Activated CD4-positive, alpha-beta T cell treated with anti-CD3 and anti-CD28 coated beads, Interleukin-2, amount 10 ng/mL, durations not matched to agents 24 days and 14 days (primary cell): ENCODE data around the gene GHR. TPM values are rescaled to one million over a fixed set of nuclear protein-coding genes. Genes with fewer than 3 reads are reported as not detected.
A peak's percentile ranks its signal among the peaks of the same experiment; 100 is the strongest.
"Not testable (repeated sequence)": the region's sequence is repeated elsewhere in the genome, so short reads cannot be mapped to it uniquely, and the experiment has no call there.

ENCODE experiments used
- DNase-seq: peaks from one replicate; pipeline ENCODE4 v3.0.0; 2022
- H3K27ac Mint-ChIP-seq: one replicate; pipeline ENCODE4 v1.8.0; 2022; ENCODE audit warnings: mild to moderate bottlenecking, mixed read lengths
- H3K27me3 Mint-ChIP-seq: one replicate; pipeline ENCODE4 v1.8.0; 2022; ENCODE audit warnings: mixed read lengths
- H3K36me3 Mint-ChIP-seq: one replicate; pipeline ENCODE4 v1.8.0; 2022; ENCODE audit warnings: low read depth, mild to moderate bottlenecking, mixed read lengths
- H3K4me1 Mint-ChIP-seq: one replicate; pipeline ENCODE4 v1.8.0; 2021; ENCODE audit warnings: mixed read lengths
- H3K4me3 Mint-ChIP-seq: one replicate; pipeline ENCODE4 v1.8.0; 2022; ENCODE audit warnings: mild to moderate bottlenecking, moderate library complexity, mixed read lengths
- H3K9me3 Mint-ChIP-seq: one replicate; pipeline ENCODE4 v1.8.0; 2021; ENCODE audit warnings: mixed read lengths
- intact Hi-C: fragments of 100-400 bp; cut with micrococcal nuclease; formaldehyde crosslinking; loops from one replicate; pipeline ENCODE4 v1.15.1; 2023
- total RNA-seq: library from RNA; stranded (reverse); gene quantifications from 2 replicates; pipeline ENCODE4 v1.2.3, GENCODE V29; 2022

The GHR gene
- total RNA-seq, 1 donor from 2014 or later, result not detected

DNA sequence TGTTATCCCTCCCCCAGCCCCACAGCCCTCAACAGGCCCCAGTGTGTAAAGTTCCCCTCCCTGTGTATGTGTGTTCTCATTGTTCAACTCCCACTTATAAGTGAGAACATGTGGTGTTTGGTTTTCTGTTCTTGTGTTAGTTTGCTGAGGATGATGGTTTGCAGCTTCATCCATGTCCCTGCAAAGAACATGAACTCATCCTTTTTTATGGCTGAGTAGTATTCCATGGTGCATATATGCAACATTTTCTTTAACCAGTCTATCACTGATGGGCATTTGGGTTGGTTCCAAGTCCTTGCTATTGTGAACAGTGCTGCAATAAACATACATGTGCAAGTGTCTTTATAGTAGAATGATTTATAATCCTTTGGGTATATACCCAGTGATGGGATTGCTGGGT is 261.8 kb downstream of the GHR start:
- intact Hi-C loops, result not testable (repeated sequence)

DNA sequence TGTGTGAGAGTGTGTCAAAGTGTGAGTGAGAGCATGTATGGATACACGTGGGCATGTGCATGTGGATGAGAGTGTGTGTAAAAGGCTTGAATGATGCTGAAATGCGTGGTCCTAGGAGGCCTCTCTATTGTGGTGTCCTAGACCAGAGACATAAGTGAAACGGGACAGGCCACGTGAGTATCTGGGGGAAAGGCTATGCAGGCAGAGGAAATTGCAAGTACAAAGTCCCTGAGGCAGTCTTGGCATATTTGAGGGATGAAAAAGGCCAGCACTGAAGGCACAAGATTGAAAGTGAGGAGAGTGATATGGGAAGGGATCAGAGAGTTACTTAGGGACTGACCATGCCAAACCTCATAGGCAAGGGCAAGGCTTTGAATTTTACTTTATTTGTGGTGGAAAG is 266.2 kb downstream of the GHR start:
- Mint-ChIP-seq H3K27ac (no peak overlapping the region), H3K27me3 (peaks cover 4% of the 10 kb centered on the region), H3K36me3 (no peaks in the 10 kb centered on the region), H3K4me1 (no peaks in the 10 kb centered on the region), H3K4me3 (no peak overlapping the region), H3K9me3 (peaks cover 3% of the 10 kb centered on the region)
- intact Hi-C loops, result no loop called here
- DNase-seq, result no peak

More for the DNA sequence above, 261.8 kb downstream of the GHR start:
- not testable (repeated sequence) for DNase-seq, H3K4me1 Mint-ChIP-seq, H3K9me3 Mint-ChIP-seq, H3K4me3 Mint-ChIP-seq, H3K27me3 Mint-ChIP-seq, H3K36me3 Mint-ChIP-seq, H3K27ac Mint-ChIP-seq

DNA sequence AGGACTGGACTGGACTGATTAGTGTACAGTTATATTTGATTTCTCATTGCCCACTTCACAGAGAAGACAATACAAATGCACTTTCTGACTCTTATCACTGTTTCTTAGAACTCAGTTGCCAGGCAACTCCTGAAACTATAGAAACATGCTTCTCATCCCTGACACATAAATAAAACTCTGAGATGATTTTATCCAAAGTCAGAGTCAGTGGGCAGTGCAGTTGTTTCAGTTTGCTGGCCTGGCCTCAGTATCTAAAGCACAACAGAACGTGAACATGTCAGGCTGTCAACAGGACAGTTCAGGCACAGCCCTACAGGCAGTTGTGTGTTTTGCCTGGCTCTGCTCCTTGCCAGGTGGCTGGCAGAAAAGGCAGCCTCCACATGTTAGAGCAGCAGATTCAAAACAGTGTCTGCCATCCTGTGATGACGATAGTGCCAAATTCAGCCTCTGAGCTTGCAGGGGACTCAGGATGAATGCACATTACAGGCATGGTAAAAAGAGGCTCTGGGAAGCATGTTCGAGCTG is 268.2 kb downstream of the GHR start:
- intact Hi-C loops, result no loop called here
- Mint-ChIP-seq H3K4me3 (no peak overlapping the region), H3K36me3 (no peaks in the 10 kb centered on the region), H3K27ac (no peak overlapping the region), H3K27me3 (peaks cover 4% of the 10 kb centered on the region), H3K9me3 (peaks cover 3% of the 10 kb centered on the region), H3K4me1 (no peaks in the 10 kb centered on the region)
- no peak for DNase-seq

DNA sequence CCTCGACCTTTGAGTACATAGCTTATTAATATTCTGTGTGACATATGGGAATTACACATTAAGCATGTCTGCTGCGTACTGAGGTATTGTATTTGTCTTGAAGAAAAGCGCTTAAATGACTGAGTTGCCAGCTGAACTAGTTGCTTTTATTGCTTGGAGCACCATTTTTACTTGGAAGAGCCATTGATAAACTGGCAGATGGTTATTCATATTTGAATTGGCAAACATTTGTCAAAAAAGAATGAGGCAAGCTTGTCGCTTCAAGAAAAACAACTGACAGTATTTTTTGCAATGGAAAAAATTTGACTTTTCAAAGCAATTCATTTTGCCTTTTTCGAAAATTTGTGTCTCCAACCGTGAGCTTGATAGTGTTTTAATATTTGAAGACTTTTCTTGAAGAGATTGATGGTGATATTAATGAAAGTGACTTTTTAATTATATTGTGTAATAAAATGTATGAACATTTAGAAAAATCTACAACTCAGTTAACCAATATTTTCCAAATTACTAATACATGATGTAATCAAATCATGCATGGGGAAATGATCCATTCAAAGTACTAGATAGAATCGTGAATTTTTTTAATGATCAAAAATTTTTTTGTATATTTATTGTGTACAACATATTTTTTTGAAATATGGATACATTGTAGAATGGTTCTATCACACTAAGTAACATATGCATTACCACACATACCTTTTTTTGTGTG is 278.3 kb downstream of the GHR start:
- intact Hi-C loops, result no loop called here
- no peak for DNase-seq
- H3K9me3 Mint-ChIP-seq, result no peaks in the 10 kb centered on the region
- no peaks in the 10 kb centered on the region for H3K36me3 Mint-ChIP-seq
- peaks cover 10% of the 10 kb centered on the region for H3K27me3 Mint-ChIP-seq
- H3K4me3 Mint-ChIP-seq, result no peak overlapping the region
- H3K4me1 Mint-ChIP-seq, result no peaks in the 10 kb centered on the region
- H3K27ac Mint-ChIP-seq, result no peak overlapping the region

DNA sequence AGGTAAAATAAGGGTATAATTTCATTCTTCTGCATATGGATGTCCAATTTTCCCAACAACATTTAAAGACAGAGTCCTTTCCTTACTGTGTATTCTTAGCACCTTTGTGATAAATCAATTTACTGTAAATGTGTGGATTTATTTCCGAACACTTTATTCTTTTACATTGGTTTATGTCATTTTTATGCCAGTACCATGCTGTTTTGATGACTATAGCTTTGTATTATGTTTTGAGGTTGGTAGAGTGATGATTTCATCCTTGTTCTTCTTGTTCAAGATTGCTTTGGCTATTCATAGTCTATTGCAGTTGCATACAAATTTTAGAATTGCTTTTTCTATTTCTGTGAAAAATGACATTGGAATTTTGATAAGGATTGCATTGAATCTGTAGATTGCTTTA is 280.0 kb downstream of the GHR start:
- no peaks in the 10 kb centered on the region for H3K4me1 Mint-ChIP-seq
- peaks cover 12% of the 10 kb centered on the region for H3K27me3 Mint-ChIP-seq
- intact Hi-C loops, result no loop called here
- no peak overlapping the region for H3K27ac Mint-ChIP-seq
- DNase-seq, result no peak
- H3K4me3 Mint-ChIP-seq, result no peak overlapping the region
- no peaks in the 10 kb centered on the region for H3K9me3 Mint-ChIP-seq
- no peaks in the 10 kb centered on the region for H3K36me3 Mint-ChIP-seq

DNA sequence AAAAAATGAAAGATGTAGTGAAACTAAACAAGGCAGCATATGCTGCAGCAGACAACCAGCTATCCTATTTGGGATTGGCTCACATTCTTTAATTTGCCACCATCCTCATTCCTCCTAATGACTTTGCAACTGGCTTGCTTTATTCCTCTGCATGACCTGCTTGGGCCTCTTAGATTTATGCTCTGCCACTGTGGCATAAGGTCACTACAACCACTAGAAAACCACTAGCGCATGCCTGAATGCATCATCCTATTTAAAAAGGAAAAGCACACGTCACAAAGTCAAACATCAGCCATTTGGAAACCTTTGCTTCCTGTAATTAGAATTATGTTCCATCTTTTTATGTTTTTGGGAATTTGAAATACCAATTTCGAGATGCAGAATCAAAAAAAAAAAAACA is 292.5 kb downstream of the GHR start:
- intact Hi-C loops, result no loop called here
- Mint-ChIP-seq H3K4me1 (peaks cover 17% of the 10 kb centered on the region), H3K9me3 (no peaks in the 10 kb centered on the region), H3K36me3 (no peaks in the 10 kb centered on the region), H3K27ac (no peak overlapping the region), H3K27me3 (peaks cover 31% of the 10 kb centered on the region), H3K4me3 (no peak overlapping the region)
- no peak for DNase-seq

DNA sequence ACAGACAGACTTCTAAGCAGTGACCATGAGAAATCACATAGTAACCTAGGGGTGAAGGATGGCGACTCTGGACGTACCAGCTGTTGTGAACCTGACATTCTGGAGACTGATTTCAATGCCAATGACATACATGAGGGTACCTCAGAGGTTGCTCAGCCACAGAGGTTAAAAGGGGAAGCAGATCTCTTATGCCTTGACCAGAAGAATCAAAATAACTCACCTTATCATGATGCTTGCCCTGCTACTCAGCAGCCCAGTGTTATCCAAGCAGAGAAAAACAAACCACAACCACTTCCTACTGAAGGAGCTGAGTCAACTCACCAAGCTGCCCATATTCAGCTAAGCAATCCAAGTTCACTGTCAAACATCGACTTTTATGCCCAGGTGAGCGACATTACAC is 295.4 kb downstream of the GHR start:
- Mint-ChIP-seq H3K36me3 (no peaks in the 10 kb centered on the region), H3K27me3 (peaks cover 35% of the 10 kb centered on the region), H3K4me1 (peaks cover 17% of the 10 kb centered on the region), H3K9me3 (no peaks in the 10 kb centered on the region), H3K4me3 (peak overlapping the region; percentile 18), H3K27ac (no peak overlapping the region)
- DNase-seq, result peak; percentile 73
- intact Hi-C loops, result no loop called here

DNA sequence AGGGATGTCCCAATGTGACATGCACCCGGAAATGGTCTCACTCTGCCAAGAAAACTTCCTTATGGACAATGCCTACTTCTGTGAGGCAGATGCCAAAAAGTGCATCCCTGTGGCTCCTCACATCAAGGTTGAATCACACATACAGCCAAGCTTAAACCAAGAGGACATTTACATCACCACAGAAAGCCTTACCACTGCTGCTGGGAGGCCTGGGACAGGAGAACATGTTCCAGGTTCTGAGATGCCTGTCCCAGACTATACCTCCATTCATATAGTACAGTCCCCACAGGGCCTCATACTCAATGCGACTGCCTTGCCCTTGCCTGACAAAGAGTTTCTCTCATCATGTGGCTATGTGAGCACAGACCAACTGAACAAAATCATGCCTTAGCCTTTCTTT is 295.8 kb downstream of the GHR start:
- peak; percentile 58 for DNase-seq
- peaks cover 17% of the 10 kb centered on the region for H3K4me1 Mint-ChIP-seq
- H3K36me3 Mint-ChIP-seq, result no peaks in the 10 kb centered on the region
- H3K27me3 Mint-ChIP-seq, result peaks cover 37% of the 10 kb centered on the region
- peak overlapping the region; percentile 4 for H3K4me3 Mint-ChIP-seq
- H3K9me3 Mint-ChIP-seq, result no peaks in the 10 kb centered on the region
- intact Hi-C loops, result no loop called here
- no peak overlapping the region for H3K27ac Mint-ChIP-seq

DNA sequence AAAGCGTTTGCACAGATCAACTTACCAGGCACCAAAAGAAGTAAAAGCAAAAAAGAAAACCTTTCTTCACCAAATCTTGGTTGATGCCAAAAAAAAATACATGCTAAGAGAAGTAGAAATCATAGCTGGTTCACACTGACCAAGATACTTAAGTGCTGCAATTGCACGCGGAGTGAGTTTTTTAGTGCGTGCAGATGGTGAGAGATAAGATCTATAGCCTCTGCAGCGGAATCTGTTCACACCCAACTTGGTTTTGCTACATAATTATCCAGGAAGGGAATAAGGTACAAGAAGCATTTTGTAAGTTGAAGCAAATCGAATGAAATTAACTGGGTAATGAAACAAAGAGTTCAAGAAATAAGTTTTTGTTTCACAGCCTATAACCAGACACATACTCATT is 297.0 kb downstream of the GHR start:
- Mint-ChIP-seq H3K36me3 (no peaks in the 10 kb centered on the region), H3K4me3 (peak overlapping the region; percentile 26), H3K4me1 (peaks cover 17% of the 10 kb centered on the region), H3K9me3 (no peaks in the 10 kb centered on the region), H3K27me3 (peaks cover 37% of the 10 kb centered on the region), H3K27ac (no peak overlapping the region)
- DNase-seq, result peak; percentile 71
- intact Hi-C loops, result no loop called here

DNA sequence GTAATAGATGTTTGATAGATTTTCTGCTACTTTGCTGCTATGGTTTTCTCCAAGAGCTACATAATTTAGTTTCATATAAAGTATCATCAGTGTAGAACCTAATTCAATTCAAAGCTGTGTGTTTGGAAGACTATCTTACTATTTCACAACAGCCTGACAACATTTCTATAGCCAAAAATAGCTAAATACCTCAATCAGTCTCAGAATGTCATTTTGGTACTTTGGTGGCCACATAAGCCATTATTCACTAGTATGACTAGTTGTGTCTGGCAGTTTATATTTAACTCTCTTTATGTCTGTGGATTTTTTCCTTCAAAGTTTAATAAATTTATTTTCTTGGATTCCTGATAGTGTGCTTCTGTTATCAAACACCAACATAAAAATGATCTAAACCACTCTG is 298.2 kb downstream of the GHR start:
- Mint-ChIP-seq H3K9me3 (no peaks in the 10 kb centered on the region), H3K4me1 (peaks cover 17% of the 10 kb centered on the region), H3K36me3 (no peaks in the 10 kb centered on the region), H3K27me3 (peaks cover 42% of the 10 kb centered on the region), H3K4me3 (no peak overlapping the region), H3K27ac (no peak overlapping the region)
- DNase-seq, result no peak
- intact Hi-C loops, result no loop called here

DNA sequence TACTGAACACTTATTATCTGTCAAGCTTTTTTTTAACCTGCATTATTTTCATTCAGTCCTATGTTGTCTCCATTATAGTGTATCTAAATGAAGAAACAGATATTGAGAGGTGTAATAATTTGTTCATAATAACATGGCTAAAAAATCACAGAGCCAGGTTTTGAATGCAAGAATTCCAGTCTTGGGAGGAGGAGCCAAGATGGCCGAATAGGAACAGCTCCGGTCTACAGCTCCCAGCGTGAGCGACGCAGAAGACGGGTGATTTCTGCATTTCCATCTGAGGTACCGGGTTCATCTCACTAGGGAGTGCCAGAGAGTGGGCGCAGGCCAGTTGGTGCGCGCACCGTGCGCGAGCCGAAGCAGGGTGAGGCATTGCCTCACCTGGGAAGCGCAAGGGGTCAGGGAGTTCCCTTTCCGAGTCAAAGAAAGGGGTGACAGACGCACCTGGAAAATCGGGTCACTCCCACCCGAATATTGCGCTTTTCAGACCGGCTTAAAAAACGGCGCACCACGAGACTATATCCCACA is 311.4 kb downstream of the GHR start:
- H3K4me1 Mint-ChIP-seq, H3K27ac Mint-ChIP-seq, H3K4me3 Mint-ChIP-seq, H3K36me3 Mint-ChIP-seq, H3K27me3 Mint-ChIP-seq, H3K9me3 Mint-ChIP-seq, DNase-seq, intact Hi-C loops: not testable (repeated sequence)

DNA sequence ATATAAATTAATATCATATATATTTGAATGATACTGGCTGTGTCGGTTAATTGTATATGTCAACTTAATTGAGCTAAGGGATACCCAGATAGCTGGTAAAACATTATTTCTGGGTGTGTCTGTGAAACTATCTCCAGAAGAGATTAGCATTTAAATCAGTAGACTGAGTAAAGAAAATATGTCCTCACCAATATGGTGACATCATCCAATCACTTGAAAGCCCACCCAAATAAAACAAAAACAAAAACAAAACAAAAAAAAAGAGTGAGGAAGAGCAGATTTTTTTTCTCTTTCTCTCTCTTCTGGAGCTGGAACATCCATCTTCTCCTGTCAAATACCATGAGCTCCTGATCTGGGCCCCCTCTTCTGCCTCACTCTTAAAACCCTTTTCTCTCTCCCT is 317.7 kb downstream of the GHR start:
- Mint-ChIP-seq H3K9me3 (peaks cover 5% of the 10 kb centered on the region), H3K4me1 (no peaks in the 10 kb centered on the region), H3K4me3 (no peak overlapping the region), H3K36me3 (no peaks in the 10 kb centered on the region), H3K27me3 (peaks cover 1% of the 10 kb centered on the region), H3K27ac (no peak overlapping the region)
- DNase-seq, result no peak
- intact Hi-C loops, result no loop called here

DNA sequence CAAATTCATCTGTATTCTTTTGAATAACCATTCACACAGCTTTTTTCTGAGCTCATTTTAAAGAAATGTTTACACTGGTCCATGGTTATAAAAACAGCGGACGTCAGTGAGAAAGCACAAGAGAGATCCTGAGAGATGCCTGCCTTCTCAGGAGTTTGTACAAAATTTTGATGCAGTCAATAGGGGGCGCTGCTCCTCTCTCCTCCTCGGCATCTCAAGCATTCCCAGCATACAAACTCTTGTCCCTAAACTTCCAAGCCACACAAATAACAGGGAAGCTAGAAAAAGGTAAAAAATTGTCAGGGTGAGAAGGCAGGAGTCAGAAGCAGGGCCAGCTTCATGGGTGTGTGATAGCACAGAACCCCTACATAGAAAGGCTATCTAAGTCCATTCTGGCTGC is 322.2 kb downstream of the GHR start:
- H3K27ac Mint-ChIP-seq, result no peak overlapping the region
- DNase-seq, result no peak
- H3K4me1 Mint-ChIP-seq, result peaks cover 7% of the 10 kb centered on the region
- intact Hi-C loops, result no loop called here
- peaks cover 1% of the 10 kb centered on the region for H3K27me3 Mint-ChIP-seq
- no peak overlapping the region for H3K4me3 Mint-ChIP-seq
- no peaks in the 10 kb centered on the region for H3K36me3 Mint-ChIP-seq
- H3K9me3 Mint-ChIP-seq, result peaks cover 7% of the 10 kb centered on the region

DNA sequence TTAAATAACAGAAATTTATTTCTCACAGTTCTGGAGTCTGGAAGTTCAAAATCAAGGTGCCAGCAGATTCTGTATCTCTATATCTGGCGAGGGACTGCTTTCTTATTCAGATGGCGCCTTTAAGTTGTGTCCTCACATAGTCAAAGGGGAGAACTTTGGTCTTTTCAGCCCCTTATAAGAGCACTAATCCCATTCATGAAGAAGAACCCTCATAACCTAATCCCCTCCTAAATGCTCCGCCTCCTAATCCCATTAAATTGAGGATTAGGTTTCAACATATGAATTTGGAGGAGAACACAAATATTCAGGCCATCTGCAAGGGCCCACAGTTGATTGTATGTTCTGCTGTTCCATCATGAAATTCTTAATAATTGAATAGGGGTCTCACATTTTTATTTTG is 322.6 kb downstream of the GHR start:
- intact Hi-C loops, result no loop called here
- Mint-ChIP-seq H3K4me1 (peaks cover 7% of the 10 kb centered on the region), H3K4me3 (no peak overlapping the region), H3K9me3 (peaks cover 9% of the 10 kb centered on the region), H3K27ac (no peak overlapping the region), H3K36me3 (no peaks in the 10 kb centered on the region), H3K27me3 (peaks cover 1% of the 10 kb centered on the region)
- DNase-seq, result no peak

DNA sequence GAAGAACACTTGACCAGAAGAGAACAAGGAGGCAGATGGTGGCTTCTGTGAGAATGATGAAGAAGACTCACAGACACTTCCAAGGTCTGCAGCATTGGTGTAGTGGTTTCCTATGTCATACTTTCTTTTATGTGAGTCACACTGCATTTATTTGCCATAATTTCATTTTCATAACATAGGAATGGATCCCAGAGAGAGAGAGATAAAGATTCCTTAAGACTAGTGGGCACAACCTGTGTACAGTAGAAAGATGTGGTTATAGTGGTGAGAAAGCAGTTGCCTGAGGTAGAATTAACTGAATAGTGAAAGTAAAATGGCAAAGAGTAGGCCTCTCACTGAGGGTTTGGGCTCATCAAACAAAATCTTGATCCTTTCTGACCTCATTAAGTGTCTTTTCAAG is 325.8 kb downstream of the GHR start:
- intact Hi-C loops, result no loop called here

More for the DNA sequence above, 325.8 kb downstream of the GHR start:
- Mint-ChIP-seq H3K27ac (no peak overlapping the region), H3K4me3 (no peak overlapping the region), H3K9me3 (peaks cover 4% of the 10 kb centered on the region), H3K27me3 (no peaks in the 10 kb centered on the region), H3K4me1 (peaks cover 7% of the 10 kb centered on the region), H3K36me3 (no peaks in the 10 kb centered on the region)
- DNase-seq, result no peak
